IgD-negative memory B cell (primary cell): Measurements from ENCODE around the gene PLOD3. TPM values are rescaled to one million over a fixed set of nuclear protein-coding genes. Genes with fewer than 3 reads are reported as not detected.
A peak's percentile ranks its signal among the peaks of the same experiment; 100 is the strongest.

Experiments
- H3K27ac Mint-ChIP-seq, 3 donors: one replicate each; pipeline ENCODE4 v1.8.0; 2020 to 2022; ENCODE audit warnings: mild to moderate bottlenecking in 3 of 3, mixed read lengths in 3 of 3, moderate library complexity in 1 of 3
- H3K27me3 Mint-ChIP-seq: one replicate; pipeline ENCODE4 v1.8.0; 2021; ENCODE audit warnings: mixed read lengths
- H3K36me3 Mint-ChIP-seq: one replicate; pipeline ENCODE4 v1.8.0; 2020; ENCODE audit warnings: mild to moderate bottlenecking, mixed read lengths
- H3K4me1 Mint-ChIP-seq, 3 donors: one replicate each; pipeline ENCODE4 v1.8.0; 2020 to 2022; ENCODE audit warnings: mixed read lengths in 3 of 3, mild to moderate bottlenecking in 1 of 3
- H3K4me3 Mint-ChIP-seq, 4 donors: one replicate each; pipeline ENCODE4 v1.8.0; 2020 to 2022; ENCODE audit warnings: mild to moderate bottlenecking in 4 of 4, mixed read lengths in 4 of 4, moderate library complexity in 3 of 4
- H3K9me3 Mint-ChIP-seq, 3 donors: one replicate each; pipeline ENCODE4 v1.8.0; 2020 to 2021; ENCODE audit warnings: mixed read lengths in 3 of 3, mild to moderate bottlenecking in 1 of 3
- polyA plus RNA-seq: library from polyadenylated mRNA; unstranded; fragments of 300-500 nt; fragmentation: Illumina TruSeq; gene quantifications from one replicate; pipeline ENCODE4 v1.2.3, GENCODE V29; 2021

PLOD3 gene
- polyA plus RNA-seq, 1 donor from 2014 or later = 16.8 TPM

DNA sequence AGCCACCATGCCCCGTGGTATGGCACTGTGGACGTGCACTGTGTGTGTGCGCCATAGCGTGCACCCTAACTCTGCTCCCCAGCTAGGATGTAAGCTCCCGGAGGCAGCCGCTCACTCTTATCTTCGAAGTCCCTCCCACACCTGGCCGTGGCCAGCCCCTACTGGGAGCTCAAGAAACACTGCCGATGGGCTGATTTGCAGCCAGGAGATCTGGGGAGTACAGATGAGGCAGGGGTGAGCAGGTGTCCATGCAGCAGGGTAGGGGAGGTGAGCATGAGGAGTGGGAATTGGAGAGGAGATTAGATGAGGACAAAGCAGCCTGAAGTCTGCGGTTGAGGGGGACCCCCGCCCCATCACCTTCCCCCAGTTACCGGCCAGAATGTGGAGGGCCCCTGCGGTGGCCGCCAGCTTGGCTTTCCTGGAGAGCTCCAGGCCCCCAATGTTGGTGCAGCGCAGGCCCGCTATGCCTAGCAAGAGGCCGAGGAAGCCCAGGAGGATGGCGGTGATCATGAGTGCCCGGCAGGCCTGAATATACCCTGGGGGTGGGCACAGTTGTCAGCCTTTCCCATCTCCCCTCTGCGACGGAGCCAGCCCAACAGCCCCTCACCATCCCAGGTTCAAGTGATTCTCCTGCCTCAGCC is 16.6 kb upstream of the PLOD3 start:
- H3K36me3 Mint-ChIP-seq = no peaks in the 10 kb centered on the region
- no peaks in the 10 kb centered on the region for H3K9me3 Mint-ChIP-seq
- peak overlapping the region in 1 of 3 donors; percentile 59 for H3K27ac Mint-ChIP-seq
- H3K4me1 Mint-ChIP-seq = peaks cover 0 to 2% (median 2%) of the 10 kb centered on the region in 3 donors
- H3K27me3 Mint-ChIP-seq = no peaks in the 10 kb centered on the region
- H3K4me3 Mint-ChIP-seq = no peak overlapping the region

- peaks cover 0 to 3% (median 2%) of the 10 kb centered on the region in 3 donors for H3K4me1 Mint-ChIP-seq
- H3K27me3 Mint-ChIP-seq = no peaks in the 10 kb centered on the region
- peak overlapping the region in 1 of 3 donors; percentile 74 for H3K27ac Mint-ChIP-seq
- H3K9me3 Mint-ChIP-seq = no peaks in the 10 kb centered on the region
- no peaks in the 10 kb centered on the region for H3K36me3 Mint-ChIP-seq
- H3K4me3 Mint-ChIP-seq = no peak overlapping the region
These were observed 14.9 kb upstream of the PLOD3 start for GRCh38 chr7:101232141-101232850.

DNA sequence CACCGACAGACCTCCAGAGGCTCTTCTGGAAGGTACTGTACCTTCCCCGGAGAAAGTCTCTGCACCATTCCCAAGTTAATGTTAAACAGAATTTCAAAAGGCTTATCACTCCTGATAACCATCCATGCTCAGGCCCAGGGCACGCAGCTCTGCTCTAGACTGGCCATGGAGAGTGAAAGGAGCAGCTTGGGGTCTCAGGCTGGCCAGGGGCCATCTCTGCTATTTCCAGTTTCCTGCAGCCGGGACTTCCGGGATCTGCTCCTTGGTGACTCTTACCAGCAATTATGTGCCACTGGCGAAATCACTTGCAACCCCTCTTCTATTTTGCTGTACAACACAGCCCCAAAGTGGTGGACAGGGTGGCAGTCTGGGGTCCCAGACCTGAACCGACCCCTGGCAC is 14.3 kb upstream of the PLOD3 start:
- peak overlapping the region in 1 of 3 donors; percentile 74 for H3K27ac Mint-ChIP-seq
- H3K4me3 Mint-ChIP-seq = no peak overlapping the region
- H3K36me3 Mint-ChIP-seq = no peaks in the 10 kb centered on the region

DNA sequence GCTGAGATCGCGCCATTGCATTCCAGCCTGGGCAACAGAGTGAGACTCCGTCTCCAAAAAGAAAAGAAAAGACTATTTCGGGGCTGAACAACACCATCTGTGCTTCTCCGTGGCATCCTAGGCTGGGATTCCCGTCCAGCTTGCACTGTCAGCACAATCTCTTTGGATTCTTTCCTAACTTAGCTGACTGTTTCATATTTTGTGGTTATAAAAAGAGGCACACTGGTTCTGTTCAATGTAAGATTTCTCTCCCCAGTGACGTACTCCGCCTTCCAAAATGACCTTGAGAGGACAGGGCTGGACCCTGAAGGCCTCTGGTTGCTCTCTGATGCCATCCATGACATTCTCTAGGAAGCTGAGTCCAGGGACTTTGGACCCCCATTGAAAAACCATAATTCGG is 9.3 kb upstream of the PLOD3 start:
- Mint-ChIP-seq H3K36me3 (peaks cover 4% of the 10 kb centered on the region), H3K4me1 (peaks cover 0 to 6% (median 2%) of the 10 kb centered on the region in 3 donors), H3K27ac (no peak overlapping the region), H3K9me3 (no peaks in the 10 kb centered on the region), H3K27me3 (no peaks in the 10 kb centered on the region), H3K4me3 (no peak overlapping the region)

More for the DNA sequence above, 14.3 kb upstream of the PLOD3 start:
- H3K4me1 Mint-ChIP-seq = peaks cover 0 to 3% (median 2%) of the 10 kb centered on the region in 3 donors
- H3K9me3 Mint-ChIP-seq = no peaks in the 10 kb centered on the region
- no peaks in the 10 kb centered on the region for H3K27me3 Mint-ChIP-seq

GRCh38 chr7:101225650-101226049 is 8.3 kb upstream of the PLOD3 start:
- Mint-ChIP-seq H3K4me1 (peaks cover 0 to 5% (median 5%) of the 10 kb centered on the region in 3 donors), H3K36me3 (peaks cover 4% of the 10 kb centered on the region), H3K27ac (no peak overlapping the region), H3K9me3 (no peaks in the 10 kb centered on the region), H3K4me3 (no peak overlapping the region), H3K27me3 (no peaks in the 10 kb centered on the region)

- H3K4me1 Mint-ChIP-seq = peaks cover 7 to 16% (median 12%) of the 10 kb centered on the region in 3 donors
- H3K9me3 Mint-ChIP-seq = no peaks in the 10 kb centered on the region
- peak overlapping the region in 1 of 4 donors; percentile 47 for H3K4me3 Mint-ChIP-seq
- H3K27ac Mint-ChIP-seq = no peak overlapping the region
- peaks cover 4% of the 10 kb centered on the region for H3K36me3 Mint-ChIP-seq
- H3K27me3 Mint-ChIP-seq = no peaks in the 10 kb centered on the region
These were observed 6.1 kb upstream of the PLOD3 start for GRCh38 chr7:101223528-101223927.

- Mint-ChIP-seq H3K4me3 (no peak overlapping the region), H3K36me3 (peaks cover 4% of the 10 kb centered on the region), H3K4me1 (peaks cover 12 to 17% (median 16%) of the 10 kb centered on the region in 3 donors), H3K27ac (no peak overlapping the region), H3K9me3 (no peaks in the 10 kb centered on the region), H3K27me3 (peaks cover 2% of the 10 kb centered on the region)
These were observed 5.0 kb upstream of the PLOD3 start for GRCh38 chr7:101222275-101222830.

DNA sequence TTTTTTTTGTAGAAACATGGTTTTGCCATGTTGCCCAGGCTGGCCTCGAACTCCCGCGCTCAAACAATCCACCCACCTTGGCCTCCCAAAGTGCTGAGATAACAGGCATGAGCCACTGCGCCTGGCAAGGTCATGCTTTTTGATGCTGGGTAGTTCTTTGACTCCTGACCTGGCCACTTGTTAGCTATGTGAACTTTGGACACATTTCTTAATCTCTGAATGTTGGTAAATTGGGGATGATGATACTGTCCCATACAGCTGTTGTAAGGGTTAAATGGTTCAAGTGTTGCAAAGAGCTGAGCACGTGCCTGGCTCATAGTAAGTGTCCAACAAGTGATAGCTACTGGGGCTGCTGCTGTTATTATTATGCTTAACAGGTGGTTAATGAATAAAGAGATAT is 2.9 kb upstream of the PLOD3 start:
- Mint-ChIP-seq H3K9me3 (no peaks in the 10 kb centered on the region), H3K27ac (peak overlapping the region in 1 of 3 donors; percentile 9), H3K4me1 (peaks cover 12 to 19% (median 19%) of the 10 kb centered on the region in 3 donors), H3K36me3 (peaks cover 4% of the 10 kb centered on the region), H3K4me3 (peak overlapping the region in 2 of 4 donors; percentile 10 to 12), H3K27me3 (peaks cover 2% of the 10 kb centered on the region)

GRCh38 chr7:101218236-101219125 is 1.1 kb upstream of the PLOD3 start:
- H3K4me1 Mint-ChIP-seq = peaks cover 12 to 19% (median 16%) of the 10 kb centered on the region in 3 donors

GRCh38 chr7:101216860-101217387 is 457 bp downstream of the PLOD3 start:
- Mint-ChIP-seq H3K9me3 (no peaks in the 10 kb centered on the region), H3K4me1 (peaks cover 12 to 19% (median 16%) of the 10 kb centered on the region in 3 donors), H3K27me3 (peaks cover 2% of the 10 kb centered on the region), H3K27ac (peak overlapping the region; percentile 67 to 95 (median 84)), H3K4me3 (peak overlapping the region; percentile 92 to 97 (median 94)), H3K36me3 (peaks cover 2% of the 10 kb centered on the region)

More at GRCh38 chr7:101218236-101219125, 1.1 kb upstream of the PLOD3 start:
- H3K36me3 Mint-ChIP-seq = peaks cover 4% of the 10 kb centered on the region
- peaks cover 2% of the 10 kb centered on the region for H3K27me3 Mint-ChIP-seq
- no peaks in the 10 kb centered on the region for H3K9me3 Mint-ChIP-seq
- H3K27ac Mint-ChIP-seq = peak overlapping the region; percentile 84 to 95 (median 95)
- H3K4me3 Mint-ChIP-seq = peak overlapping the region; percentile 92 to 97 (median 94)

- H3K4me1 Mint-ChIP-seq = peaks cover 12 to 17% (median 16%) of the 10 kb centered on the region in 3 donors
- H3K27me3 Mint-ChIP-seq = peaks cover 2% of the 10 kb centered on the region
- H3K9me3 Mint-ChIP-seq = no peaks in the 10 kb centered on the region
- H3K36me3 Mint-ChIP-seq = peaks cover 2% of the 10 kb centered on the region
- peak overlapping the region in 2 of 3 donors; percentile 67 to 84 for H3K27ac Mint-ChIP-seq
- H3K4me3 Mint-ChIP-seq = peak overlapping the region; percentile 92 to 97 (median 94)
These were observed 1.2 kb downstream of the PLOD3 start for GRCh38 chr7:101216001-101216859.

DNA sequence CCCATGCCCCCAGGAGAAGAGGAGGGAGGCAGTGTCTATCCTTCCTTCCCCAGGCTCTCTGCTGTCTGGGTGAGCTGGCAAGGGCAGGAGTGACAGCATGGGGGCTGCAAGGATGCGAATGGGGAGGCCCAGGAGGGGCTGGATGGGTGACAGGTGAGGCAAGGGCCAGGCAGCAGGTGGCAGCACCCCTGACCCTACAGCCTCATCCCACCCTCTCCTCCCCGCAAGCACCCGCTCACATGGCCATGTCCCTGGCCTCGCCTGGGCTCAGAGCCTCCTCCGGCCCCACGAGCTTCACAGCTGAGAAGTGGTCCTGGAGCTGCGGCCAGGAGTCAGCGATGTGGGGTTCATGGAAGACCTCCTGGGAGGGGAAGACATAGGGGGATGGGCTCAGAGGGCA is 5.4 kb downstream of the PLOD3 start:
- Mint-ChIP-seq H3K27ac (no peak overlapping the region), H3K9me3 (no peaks in the 10 kb centered on the region), H3K4me1 (peaks cover 0 to 3% (median 3%) of the 10 kb centered on the region in 3 donors), H3K27me3 (no peaks in the 10 kb centered on the region), H3K4me3 (no peak overlapping the region), H3K36me3 (peaks cover 5% of the 10 kb centered on the region)

- no peaks in the 10 kb centered on the region for H3K27me3 Mint-ChIP-seq
- H3K36me3 Mint-ChIP-seq = peaks cover 5% of the 10 kb centered on the region
- no peaks in the 10 kb centered on the region for H3K9me3 Mint-ChIP-seq
- no peak overlapping the region for H3K27ac Mint-ChIP-seq
- peaks cover 0 to under 1% (median under 1%) of the 10 kb centered on the region in 3 donors for H3K4me1 Mint-ChIP-seq
- no peak overlapping the region for H3K4me3 Mint-ChIP-seq
These were observed 5.9 kb downstream of the PLOD3 start for GRCh38 chr7:101211501-101211900.
